SK-N-MC (cell line): ENCODE data around the gene TIMM23B.
"Not testable (repeated sequence)": the region's sequence is repeated elsewhere in the genome, so short reads cannot be mapped to it uniquely, and the experiment has no call there.

ENCODE experiments used
- EZH2 ChIP-seq: fragments of 200-600 bp; sonication (generic); IDR thresholded peaks from one replicate; pipeline ENCODE4 v1.6.1; 2017; ENCODE audit warnings: antibody characterized with exemption
- POLR2AphosphoS5 ChIP-seq: IDR thresholded peaks from 2 replicates; pipeline ENCODE4 v1.6.1; 2012; ENCODE audit warnings: mild to moderate bottlenecking, low read depth, low read length, borderline replicate concordance

- not testable (repeated sequence) for TF ChIP-seq EZH2, POLR2AphosphoS5
Measured at GRCh38 chr10:50017646-50018045, 75.8 kb downstream of the TIMM23B start.
